Measurements from ENCODE around the gene GATA5.

GRCh38 chr20:62479656-62480055 is 3.9 kb upstream of the GATA5 start:
- TF ChIP-seq CTCF (IDR thresholded peaks at IDR 0.05) (no peak), FOXK1 (CRISPR knock-in tag; IDR thresholded peaks at IDR 0.05) (no peak), GABPB1 (CRISPR knock-in tag; IDR thresholded peaks at IDR 0.05) (no peak), NFATC4 (CRISPR knock-in tag; IDR thresholded peaks at IDR 0.05) (no peak), MAX (CRISPR knock-in tag; IDR thresholded peaks at IDR 0.05) (no peak), USF1 (CRISPR knock-in tag; IDR thresholded peaks at IDR 0.05) (no peak), TP53 (CRISPR knock-in tag; IDR thresholded peaks at IDR 0.05) (no peak), ETV6 (CRISPR knock-in tag; IDR thresholded peaks at IDR 0.05) (no peak)
- TF ChIP-seq, protein P1, sequence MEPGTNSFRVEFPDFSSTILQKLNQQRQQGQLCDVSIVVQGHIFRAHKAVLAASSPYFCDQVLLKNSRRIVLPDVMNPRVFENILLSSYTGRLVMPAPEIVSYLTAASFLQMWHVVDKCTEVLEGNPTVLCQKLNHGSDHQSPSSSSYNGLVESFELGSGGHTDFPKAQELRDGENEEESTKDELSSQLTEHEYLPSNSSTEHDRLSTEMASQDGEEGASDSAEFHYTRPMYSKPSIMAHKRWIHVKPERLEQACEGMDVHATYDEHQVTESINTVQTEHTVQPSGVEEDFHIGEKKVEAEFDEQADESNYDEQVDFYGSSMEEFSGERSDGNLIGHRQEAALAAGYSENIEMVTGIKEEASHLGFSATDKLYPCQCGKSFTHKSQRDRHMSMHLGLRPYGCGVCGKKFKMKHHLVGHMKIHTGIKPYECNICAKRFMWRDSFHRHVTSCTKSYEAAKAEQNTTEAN (CRISPR knock-in tag; IDR thresholded peaks at IDR 0.05): no peak
- TF ChIP-seq, protein P2, sequence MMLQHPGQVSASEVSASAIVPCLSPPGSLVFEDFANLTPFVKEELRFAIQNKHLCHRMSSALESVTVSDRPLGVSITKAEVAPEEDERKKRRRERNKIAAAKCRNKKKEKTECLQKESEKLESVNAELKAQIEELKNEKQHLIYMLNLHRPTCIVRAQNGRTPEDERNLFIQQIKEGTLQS (CRISPR knock-in tag; conservative IDR thresholded peaks at IDR 0.05): no peak
- TF ChIP-seq, protein P3, sequence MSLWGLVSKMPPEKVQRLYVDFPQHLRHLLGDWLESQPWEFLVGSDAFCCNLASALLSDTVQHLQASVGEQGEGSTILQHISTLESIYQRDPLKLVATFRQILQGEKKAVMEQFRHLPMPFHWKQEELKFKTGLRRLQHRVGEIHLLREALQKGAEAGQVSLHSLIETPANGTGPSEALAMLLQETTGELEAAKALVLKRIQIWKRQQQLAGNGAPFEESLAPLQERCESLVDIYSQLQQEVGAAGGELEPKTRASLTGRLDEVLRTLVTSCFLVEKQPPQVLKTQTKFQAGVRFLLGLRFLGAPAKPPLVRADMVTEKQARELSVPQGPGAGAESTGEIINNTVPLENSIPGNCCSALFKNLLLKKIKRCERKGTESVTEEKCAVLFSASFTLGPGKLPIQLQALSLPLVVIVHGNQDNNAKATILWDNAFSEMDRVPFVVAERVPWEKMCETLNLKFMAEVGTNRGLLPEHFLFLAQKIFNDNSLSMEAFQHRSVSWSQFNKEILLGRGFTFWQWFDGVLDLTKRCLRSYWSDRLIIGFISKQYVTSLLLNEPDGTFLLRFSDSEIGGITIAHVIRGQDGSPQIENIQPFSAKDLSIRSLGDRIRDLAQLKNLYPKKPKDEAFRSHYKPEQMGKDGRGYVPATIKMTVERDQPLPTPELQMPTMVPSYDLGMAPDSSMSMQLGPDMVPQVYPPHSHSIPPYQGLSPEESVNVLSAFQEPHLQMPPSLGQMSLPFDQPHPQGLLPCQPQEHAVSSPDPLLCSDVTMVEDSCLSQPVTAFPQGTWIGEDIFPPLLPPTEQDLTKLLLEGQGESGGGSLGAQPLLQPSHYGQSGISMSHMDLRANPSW (CRISPR knock-in tag; conservative IDR thresholded peaks at IDR 0.05; ENCODE audit: low read depth): no peak
- TF ChIP-seq, protein P4, sequence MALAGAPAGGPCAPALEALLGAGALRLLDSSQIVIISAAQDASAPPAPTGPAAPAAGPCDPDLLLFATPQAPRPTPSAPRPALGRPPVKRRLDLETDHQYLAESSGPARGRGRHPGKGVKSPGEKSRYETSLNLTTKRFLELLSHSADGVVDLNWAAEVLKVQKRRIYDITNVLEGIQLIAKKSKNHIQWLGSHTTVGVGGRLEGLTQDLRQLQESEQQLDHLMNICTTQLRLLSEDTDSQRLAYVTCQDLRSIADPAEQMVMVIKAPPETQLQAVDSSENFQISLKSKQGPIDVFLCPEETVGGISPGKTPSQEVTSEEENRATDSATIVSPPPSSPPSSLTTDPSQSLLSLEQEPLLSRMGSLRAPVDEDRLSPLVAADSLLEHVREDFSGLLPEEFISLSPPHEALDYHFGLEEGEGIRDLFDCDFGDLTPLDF (CRISPR knock-in tag; IDR thresholded peaks at IDR 0.05): no peak
- TF ChIP-seq, protein P5, sequence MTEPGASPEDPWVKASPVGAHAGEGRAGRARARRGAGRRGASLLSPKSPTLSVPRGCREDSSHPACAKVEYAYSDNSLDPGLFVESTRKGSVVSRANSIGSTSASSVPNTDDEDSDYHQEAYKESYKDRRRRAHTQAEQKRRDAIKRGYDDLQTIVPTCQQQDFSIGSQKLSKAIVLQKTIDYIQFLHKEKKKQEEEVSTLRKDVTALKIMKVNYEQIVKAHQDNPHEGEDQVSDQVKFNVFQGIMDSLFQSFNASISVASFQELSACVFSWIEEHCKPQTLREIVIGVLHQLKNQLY (CRISPR knock-in tag; IDR thresholded peaks at IDR 0.05): no peak

Data from WTC11 (cell line).